B cell (primary cell): ENCODE data around the gene CISH. TPM values are rescaled to one million over a fixed set of nuclear protein-coding genes. Genes with fewer than 3 reads are reported as not detected.

Experiments
- ATAC-seq: fragments of 200-7000 bp; cut with Tn5 transposase; one replicate; pipeline ENCODE4 v1.10.0; 2021; ENCODE audit warnings: low read depth, mild to moderate bottlenecking, moderate number of reproducible peaks, moderate library complexity
- CTCF ChIA-PET: fragments of 350-600 bp; sonication (Branson Sonifier 250); formaldehyde crosslinking; loops from one replicate; lab custom pipeline; 2021; ENCODE audit warnings: antibody characterized with exemption, inconsistent platforms; lab: Charles Lee
- POLR2A ChIA-PET: fragments of 350-600 bp; sonication (Branson Sonifier 250); formaldehyde crosslinking; loops from one replicate; lab custom pipeline; 2021; ENCODE audit warnings: antibody characterized with exemption; lab: Charles Lee
- DNase-seq: peaks from one replicate; pipeline ENCODE4 v3.0.0; 2013
- H2AFZ ChIP-seq: 2 replicates; pipeline ENCODE4 v1.6.1; 2012; ENCODE audit warnings: mild to moderate bottlenecking, low read depth, low read length; ENCODE audit not compliant: insufficient read depth, poor library complexity, severe bottlenecking
- H3K27ac ChIP-seq, 2 donors: 1 replicate in 1 of 2; 2 replicates in 1 of 2; pipeline ENCODE4 v1.5.1; 2012 to 2013; ENCODE audit warnings: low read length in 2 of 2, mild to moderate bottlenecking in 2 of 2, moderate library complexity in 1 of 2
- H3K27me3 ChIP-seq, 4 experiments: fragments of 200-600 bp in 1 of 4; sonication (generic) in 1 of 4; replicated peaks in 1 of 4; 1 replicate in 2 of 4; 2 replicates in 2 of 4; pipeline versions ENCODE4 v1.6.1 to v1.7.0; 2013 to 2016; ENCODE audit warnings: low read length in 3 of 4, mild to moderate bottlenecking in 2 of 4, mixed read lengths in 1 of 4, moderate library complexity in 1 of 4; ENCODE audit not compliant: insufficient read depth in 4 of 4, control insufficient read depth in 3 of 4; ENCODE audit errors: control extremely low read depth in 1 of 4
- H3K36me3 ChIP-seq, 2 experiments: replicated peaks in 1 of 2; 1 replicate in 1 of 2; 2 replicates in 1 of 2; pipeline versions ENCODE4 v1.6.1 to v1.7.1; 2013; ENCODE audit warnings: low read length in 1 of 2; ENCODE audit not compliant: insufficient read depth in 2 of 2, control insufficient read depth in 1 of 2; ENCODE audit errors: control extremely low read depth in 1 of 2, extremely low read depth in 1 of 2
- H3K4me1 ChIP-seq, 2 donors: fragments of 200-600 bp in 1 of 2; sonication (generic) in 1 of 2; 1 replicate in 1 of 2; 2 replicates in 1 of 2; pipeline versions ENCODE4 v1.5.1 to v1.6.1; 2013 to 2017; ENCODE audit warnings: low read length in 2 of 2; ENCODE audit not compliant: control insufficient read depth in 2 of 2, insufficient read depth in 2 of 2
- H3K4me2 ChIP-seq: replicated peaks from 2 replicates; pipeline ENCODE3; 2012; ENCODE audit warnings: mild to moderate bottlenecking, low read depth, low read length; ENCODE audit not compliant: poor library complexity, severe bottlenecking
- H3K4me3 ChIP-seq, 5 experiments: fragments of 200-600 bp in 1 of 5; sonication (generic) in 1 of 5; 1 replicate in 3 of 5; 2 replicates in 2 of 5; pipeline versions ENCODE4 v1.5.1 to v1.7.0; 2011 to 2016; ENCODE audit warnings: low read length in 4 of 5, mild to moderate bottlenecking in 4 of 5, low read depth in 2 of 5, control low read depth in 1 of 5, moderate library complexity in 1 of 5; ENCODE audit not compliant: insufficient read depth in 1 of 5; ENCODE audit errors: control extremely low read depth in 1 of 5, extremely low read depth in 1 of 5
- H3K79me2 ChIP-seq: fragments of 200-600 bp; sonication (generic); one replicate; pipeline ENCODE4 v1.6.0; 2016; ENCODE audit warnings: low read length; ENCODE audit not compliant: control insufficient read depth, insufficient read depth
- H3K9ac ChIP-seq: fragments of 200-600 bp; sonication (generic); 2 replicates; pipeline ENCODE4 v1.6.1; 2017; ENCODE audit warnings: mild to moderate bottlenecking, low read length, moderate library complexity
- H3K9me3 ChIP-seq, 3 donors: one replicate each; pipeline versions ENCODE4 v1.6.1 to v1.7.1; 2013; ENCODE audit warnings: low read length in 2 of 3; ENCODE audit not compliant: control insufficient read depth in 2 of 3, insufficient read depth in 1 of 3; ENCODE audit errors: control extremely low read depth in 1 of 3
- H4K20me1 ChIP-seq: 2 replicates; pipeline ENCODE4 v1.6.0; 2012; ENCODE audit warnings: mild to moderate bottlenecking, low read length; ENCODE audit not compliant: insufficient read depth, control insufficient read depth, poor library complexity, severe bottlenecking
- H3K27ac Mint-ChIP-seq: one replicate; pipeline ENCODE4 v1.8.0; 2021; ENCODE audit warnings: mixed read lengths
- H3K27me3 Mint-ChIP-seq: one replicate; pipeline ENCODE4 v1.8.0; 2021; ENCODE audit warnings: mixed read lengths
- H3K4me1 Mint-ChIP-seq: one replicate; pipeline ENCODE4 v1.8.0; 2021; ENCODE audit warnings: mixed read lengths
- H3K4me3 Mint-ChIP-seq: one replicate; pipeline ENCODE4 v1.8.0; 2021; ENCODE audit warnings: mixed read lengths
- H3K9me3 Mint-ChIP-seq: one replicate; pipeline ENCODE4 v1.8.0; 2022; ENCODE audit warnings: mixed read lengths; ENCODE audit not compliant: insufficient read depth
- CTCF ChIP-seq: fragments of 200-600 bp; IDR thresholded peaks from one replicate; pipeline ENCODE4 v1.8.0; 2022; ENCODE audit warnings: antibody characterized with exemption, mild to moderate bottlenecking
- EZH2 ChIP-seq: IDR thresholded peaks from 2 replicates; pipeline ENCODE4 v1.6.1; 2012; ENCODE audit warnings: borderline replicate concordance, low read depth, mild to moderate bottlenecking, moderate library complexity, low read length; ENCODE audit not compliant: insufficient read depth, poor library complexity, severe bottlenecking
- WGBS: methylation state at CpG from one replicate; pipeline ENCODE4 v1.1.5; 2013; ENCODE audit warnings: missing lambda C conversion rate; ENCODE audit not compliant: insufficient coverage; 5-methylcytosine and 5-hydroxymethylcytosine counted together
- intact Hi-C: fragments of 100-400 bp; cut with micrococcal nuclease; formaldehyde crosslinking; loops from one replicate; pipeline ENCODE4 v1.10.0; 2022
- polyA plus RNA-seq: library from polyadenylated mRNA; depleted of rRNA; stranded (reverse); fragments of >200 nt; gene quantifications from 2 replicates; pipeline ENCODE4 v1.2.3, GENCODE V29; 2012
- total RNA-seq, 2 donors: library from RNA; stranded (reverse); fragments of 120-200 nt in 1 of 2; gene quantifications; 1 replicate in 1 of 2; 2 replicates in 1 of 2; pipeline versions ENCODE4 v1.2.3 to v1.2.4, GENCODE V29; 2013 to 2022

The CISH gene
- total and polyA plus RNA-seq, 2 donors (not counting 1 experiment from before 2014, with no cell fraction given): 2.3 to 3.5 TPM

GRCh38 chr3:50648944-50649343 lies 37.4 kb upstream of the CISH start:
- H3K27ac Mint-ChIP-seq: no peak overlapping the region

GRCh38 chr3:50648313-50648712 lies 36.7 kb upstream of the CISH start:
- ATAC-seq (no peak), DNase-seq (no peak)
- H3K4me1 ChIP-seq: no peaks in the 10 kb centered on the region
- H3K27ac Mint-ChIP-seq: no peak overlapping the region
- H3K4me2 ChIP-seq: no peak overlapping the region
- TF ChIP-seq CTCF: no peak
- no peak for TF ChIP-seq EZH2
- H2AFZ ChIP-seq: no peak overlapping the region
- no peaks in the 10 kb centered on the region for H3K27me3 Mint-ChIP-seq
- WGBS: 75% methylated on average over 4 of the region's 6 CpGs
- ChIA-PET CTCF (interaction anchor here (0.9 to 11.8 kb wide), 2 partner anchors 30 to 58 kb away, joined by 3 to 224 read pairs; partner anchors contain the start of genes CISH and MAPKAPK3), POLR2A (no interaction called here)
- H3K4me3 Mint-ChIP-seq: no peak overlapping the region
- no peak overlapping the region for H3K9ac ChIP-seq
- no peaks in the 10 kb centered on the region for H3K27me3 ChIP-seq
- no peak overlapping the region for H3K27ac ChIP-seq
- H3K4me3 ChIP-seq: no peak overlapping the region
- no peaks in the 10 kb centered on the region for H4K20me1 ChIP-seq
- H3K4me1 Mint-ChIP-seq: no peaks in the 10 kb centered on the region
- no peaks in the 10 kb centered on the region for H3K9me3 ChIP-seq
- no peaks in the 10 kb centered on the region for H3K79me2 ChIP-seq
- intact Hi-C loops: no loop called here
- peaks cover 0 to 34% of the 10 kb centered on the region in 2 experiments for H3K36me3 ChIP-seq
- no peaks in the 10 kb centered on the region for H3K9me3 Mint-ChIP-seq

More at GRCh38 chr3:50648944-50649343, 37.4 kb upstream of the CISH start:
- Mint-ChIP-seq H3K4me3 (no peak overlapping the region), H3K27me3 (no peaks in the 10 kb centered on the region), H3K4me1 (no peaks in the 10 kb centered on the region), H3K9me3 (no peaks in the 10 kb centered on the region)
- WGBS: 88% methylated on average over 1 of the region's 2 CpGs
- no peak overlapping the region for H2AFZ ChIP-seq
- no peak for DNase-seq
- POLR2A ChIA-PET: no interaction called here
- intact Hi-C loops: no loop called here
- no peaks in the 10 kb centered on the region for H3K4me1 ChIP-seq
- H3K27ac ChIP-seq: no peak overlapping the region
- H4K20me1 ChIP-seq: no peaks in the 10 kb centered on the region
- H3K9ac ChIP-seq: no peak overlapping the region
- TF ChIP-seq CTCF (no peak), EZH2 (no peak)
- H3K4me2 ChIP-seq: no peak overlapping the region
- no peaks in the 10 kb centered on the region for H3K9me3 ChIP-seq
- no peaks in the 10 kb centered on the region for H3K27me3 ChIP-seq
- H3K79me2 ChIP-seq: no peaks in the 10 kb centered on the region
- CTCF ChIA-PET: interaction anchor here (1.5 to 11.8 kb wide), 2 partner anchors 31 to 58 kb away, joined by 5 to 224 read pairs; partner anchors contain the start of genes CISH and MAPKAPK3
- ATAC-seq: no peak
- H3K36me3 ChIP-seq: peaks cover 0 to 27% of the 10 kb centered on the region in 2 experiments
- no peak overlapping the region for H3K4me3 ChIP-seq
